A673 (cell line): Measurements from ENCODE around the gene PHLDA3.

ENCODE experiments used
- EZH2 ChIP-seq: fragments of 200-600 bp; sonication (generic); IDR thresholded peaks from 2 replicates; pipeline ENCODE4 v1.6.1; 2017; ENCODE audit warnings: borderline replicate concordance, low read depth, mild to moderate bottlenecking, mixed read lengths, antibody characterized with exemption, low read length; ENCODE audit not compliant: poor library complexity, severe bottlenecking
- TF ChIP-seq, protein P1 (sequence below): fragments of 300-800, 200-600 bp; sonication (generic); conservative IDR thresholded peaks from 2 replicates; pipeline ENCODE4 v1.5.1; 2017; ENCODE audit warnings: low read depth, mild to moderate bottlenecking, antibody characterized with exemption, low read length, moderate library complexity, mixed read lengths

DNA sequence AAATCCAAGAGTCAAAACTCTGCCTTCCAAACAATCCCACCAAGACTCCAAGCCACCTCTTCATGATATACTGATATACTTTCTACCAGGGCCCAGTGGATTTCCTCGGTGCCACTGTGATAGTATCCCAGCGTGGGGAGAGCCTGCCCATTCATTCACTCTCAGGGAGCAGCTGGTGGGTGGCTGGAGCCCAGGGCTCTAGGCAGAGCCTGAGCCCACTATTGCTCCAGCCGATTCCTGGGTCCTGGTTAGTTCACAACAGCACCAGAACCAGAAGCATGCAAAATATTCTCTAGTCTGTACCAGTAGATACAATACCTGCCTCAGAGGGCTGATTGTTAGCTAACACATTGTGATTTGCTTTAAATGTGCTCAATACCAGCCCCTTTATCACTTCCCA, 37.1 kb upstream of the PHLDA3 start:
- TF ChIP-seq, protein P1, sequence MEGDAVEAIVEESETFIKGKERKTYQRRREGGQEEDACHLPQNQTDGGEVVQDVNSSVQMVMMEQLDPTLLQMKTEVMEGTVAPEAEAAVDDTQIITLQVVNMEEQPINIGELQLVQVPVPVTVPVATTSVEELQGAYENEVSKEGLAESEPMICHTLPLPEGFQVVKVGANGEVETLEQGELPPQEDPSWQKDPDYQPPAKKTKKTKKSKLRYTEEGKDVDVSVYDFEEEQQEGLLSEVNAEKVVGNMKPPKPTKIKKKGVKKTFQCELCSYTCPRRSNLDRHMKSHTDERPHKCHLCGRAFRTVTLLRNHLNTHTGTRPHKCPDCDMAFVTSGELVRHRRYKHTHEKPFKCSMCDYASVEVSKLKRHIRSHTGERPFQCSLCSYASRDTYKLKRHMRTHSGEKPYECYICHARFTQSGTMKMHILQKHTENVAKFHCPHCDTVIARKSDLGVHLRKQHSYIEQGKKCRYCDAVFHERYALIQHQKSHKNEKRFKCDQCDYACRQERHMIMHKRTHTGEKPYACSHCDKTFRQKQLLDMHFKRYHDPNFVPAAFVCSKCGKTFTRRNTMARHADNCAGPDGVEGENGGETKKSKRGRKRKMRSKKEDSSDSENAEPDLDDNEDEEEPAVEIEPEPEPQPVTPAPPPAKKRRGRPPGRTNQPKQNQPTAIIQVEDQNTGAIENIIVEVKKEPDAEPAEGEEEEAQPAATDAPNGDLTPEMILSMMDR = no peak
- no peak for TF ChIP-seq EZH2
